GM19467 (cell line): Measurements from ENCODE around the gene NBR1.
"Not testable (repeated sequence)": the region's sequence is repeated elsewhere in the genome, so short reads cannot be mapped to it uniquely, and the experiment has no call there.

Experiments used
- ATAC-seq: cut with Tn5 transposase; IDR thresholded peaks from one replicate; pipeline ENCODE4 v1.9.1; 2021; ENCODE audit warnings: mild to moderate bottlenecking, moderate library complexity; ENCODE audit not compliant: unreplicated experiment

NBR1 gene, protein sequence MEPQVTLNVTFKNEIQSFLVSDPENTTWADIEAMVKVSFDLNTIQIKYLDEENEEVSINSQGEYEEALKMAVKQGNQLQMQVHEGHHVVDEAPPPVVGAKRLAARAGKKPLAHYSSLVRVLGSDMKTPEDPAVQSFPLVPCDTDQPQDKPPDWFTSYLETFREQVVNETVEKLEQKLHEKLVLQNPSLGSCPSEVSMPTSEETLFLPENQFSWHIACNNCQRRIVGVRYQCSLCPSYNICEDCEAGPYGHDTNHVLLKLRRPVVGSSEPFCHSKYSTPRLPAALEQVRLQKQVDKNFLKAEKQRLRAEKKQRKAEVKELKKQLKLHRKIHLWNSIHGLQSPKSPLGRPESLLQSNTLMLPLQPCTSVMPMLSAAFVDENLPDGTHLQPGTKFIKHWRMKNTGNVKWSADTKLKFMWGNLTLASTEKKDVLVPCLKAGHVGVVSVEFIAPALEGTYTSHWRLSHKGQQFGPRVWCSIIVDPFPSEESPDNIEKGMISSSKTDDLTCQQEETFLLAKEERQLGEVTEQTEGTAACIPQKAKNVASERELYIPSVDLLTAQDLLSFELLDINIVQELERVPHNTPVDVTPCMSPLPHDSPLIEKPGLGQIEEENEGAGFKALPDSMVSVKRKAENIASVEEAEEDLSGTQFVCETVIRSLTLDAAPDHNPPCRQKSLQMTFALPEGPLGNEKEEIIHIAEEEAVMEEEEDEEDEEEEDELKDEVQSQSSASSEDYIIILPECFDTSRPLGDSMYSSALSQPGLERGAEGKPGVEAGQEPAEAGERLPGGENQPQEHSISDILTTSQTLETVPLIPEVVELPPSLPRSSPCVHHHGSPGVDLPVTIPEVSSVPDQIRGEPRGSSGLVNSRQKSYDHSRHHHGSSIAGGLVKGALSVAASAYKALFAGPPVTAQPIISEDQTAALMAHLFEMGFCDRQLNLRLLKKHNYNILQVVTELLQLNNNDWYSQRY

GRCh38 chr17:43170766-43171585 lies at the start of gene NBR1:
NBR1 (plus strand) TSS chr17:43171214; CDS start chr17:43175800, 4,586 bp downstream.
- ATAC-seq: peak; percentile 71

- ATAC-seq: peak; percentile 94
These were observed 45.7 kb upstream of the NBR1 start, which contains the start of gene BRCA1 for GRCh38 chr17:43125133-43125966. BRCA1 (minus strand) TSS chr17:43125364; CDS start chr17:43124096, 1,268 bp downstream.

DNA sequence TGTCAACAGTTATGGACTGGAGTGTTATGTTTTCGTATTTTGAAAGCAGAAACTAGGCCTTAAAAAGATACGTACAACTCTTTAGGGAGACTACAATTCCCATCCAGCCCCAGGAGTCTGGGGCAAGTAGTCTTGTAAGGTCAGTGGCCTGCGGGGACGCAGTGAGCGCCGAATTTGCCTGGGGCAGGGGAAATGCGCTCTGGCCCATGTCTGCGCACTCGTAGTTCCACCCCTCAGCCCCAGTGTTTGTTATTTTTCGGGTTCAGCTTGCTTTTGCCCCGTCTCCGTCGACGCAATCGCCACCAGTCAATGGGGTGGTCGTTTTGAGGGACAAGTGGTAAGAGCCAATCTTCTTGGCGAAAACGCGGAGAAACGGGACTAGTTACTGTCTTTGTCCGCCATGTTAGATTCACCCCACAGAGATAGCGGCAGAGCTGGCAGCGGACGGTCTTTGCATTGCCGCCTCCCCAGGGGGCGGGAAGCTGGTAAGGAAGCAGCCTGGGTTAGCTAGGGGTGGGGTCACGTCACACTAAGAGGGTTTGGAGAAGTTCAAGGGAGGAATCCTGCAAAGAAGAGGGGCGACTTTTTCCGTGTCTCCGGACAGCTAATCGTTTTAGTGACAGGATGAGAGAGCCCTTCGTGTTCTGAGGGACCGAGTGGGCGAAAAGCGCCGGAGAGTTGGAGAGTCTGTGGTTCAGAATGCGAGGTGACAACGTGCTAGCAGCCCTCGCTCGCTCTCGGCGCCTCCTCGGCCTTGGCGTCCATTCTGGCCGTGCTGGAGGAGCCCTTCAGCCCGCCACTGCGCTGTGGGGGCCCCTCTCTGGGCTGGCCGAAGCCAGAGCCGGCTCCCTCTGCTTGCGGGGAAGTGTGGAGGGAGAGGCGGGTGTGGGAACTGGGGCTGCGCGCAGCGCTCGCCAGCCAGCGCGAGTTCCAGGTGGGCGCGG lies 44.8 kb upstream of the NBR1 start:
- ATAC-seq: no peak

DNA sequence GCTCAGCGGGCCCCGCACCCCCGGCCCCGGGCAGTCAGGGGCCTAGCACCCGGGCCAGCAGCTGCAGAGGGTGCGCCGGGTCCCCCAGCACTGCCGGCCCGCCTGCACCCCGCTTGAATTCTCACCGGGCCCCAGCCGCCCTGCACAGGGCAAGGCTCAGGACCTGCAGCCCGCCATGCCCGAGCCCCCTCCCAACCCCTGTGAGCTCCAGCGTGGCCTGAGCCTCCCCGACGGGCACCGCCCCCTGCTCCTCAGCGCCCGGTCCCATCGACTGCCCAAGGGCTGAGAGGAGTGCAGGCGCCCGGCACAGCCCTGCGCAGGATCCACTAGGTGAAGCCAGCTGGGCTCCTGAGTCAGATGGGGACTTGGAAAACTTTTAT lies 44.1 kb upstream of the NBR1 start:
- no peak for ATAC-seq

DNA sequence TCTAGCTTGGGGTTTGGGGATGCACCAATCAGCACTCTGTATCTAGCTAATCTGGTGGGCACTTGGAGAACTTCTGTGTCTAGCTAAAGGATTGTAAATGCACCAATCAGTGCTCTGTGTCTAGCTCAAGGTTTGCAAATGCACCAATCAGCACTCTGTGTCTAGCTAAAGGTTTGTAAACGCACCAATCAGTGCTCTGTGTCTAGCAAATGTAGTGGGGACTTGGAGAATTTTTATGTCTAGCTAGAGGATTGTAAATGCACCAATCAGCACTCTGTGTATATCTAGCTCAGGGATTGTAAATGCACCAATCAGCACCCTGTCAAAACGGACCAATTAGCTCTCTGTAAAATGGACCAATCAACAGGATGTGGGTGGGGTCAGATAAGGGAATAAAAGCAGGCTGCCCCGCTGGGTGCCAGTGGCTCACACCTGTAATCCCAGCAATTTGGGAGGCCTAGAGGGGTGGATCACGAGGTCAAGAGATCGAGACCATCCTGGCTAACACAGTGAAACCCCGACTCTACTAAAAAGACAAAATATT lies 43.6 kb upstream of the NBR1 start:
- ATAC-seq: not testable (repeated sequence)

DNA sequence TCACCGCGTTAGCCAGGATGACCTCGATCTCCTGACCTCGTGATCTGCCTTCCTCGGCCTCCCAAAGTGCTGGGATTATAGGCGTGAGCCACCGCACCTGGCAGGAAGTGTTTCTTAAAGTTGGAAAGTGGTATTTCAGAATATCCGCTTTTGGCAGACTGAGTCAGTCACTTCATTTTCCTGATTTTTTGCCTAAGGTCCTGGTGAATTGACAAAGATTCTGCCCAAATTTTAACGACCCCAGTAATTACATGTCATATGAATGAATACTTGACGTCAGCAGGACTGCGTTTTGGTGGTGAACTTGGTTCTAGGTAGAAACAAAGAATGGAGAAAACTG lies 41.4 kb upstream of the NBR1 start:
- ATAC-seq: no peak

DNA sequence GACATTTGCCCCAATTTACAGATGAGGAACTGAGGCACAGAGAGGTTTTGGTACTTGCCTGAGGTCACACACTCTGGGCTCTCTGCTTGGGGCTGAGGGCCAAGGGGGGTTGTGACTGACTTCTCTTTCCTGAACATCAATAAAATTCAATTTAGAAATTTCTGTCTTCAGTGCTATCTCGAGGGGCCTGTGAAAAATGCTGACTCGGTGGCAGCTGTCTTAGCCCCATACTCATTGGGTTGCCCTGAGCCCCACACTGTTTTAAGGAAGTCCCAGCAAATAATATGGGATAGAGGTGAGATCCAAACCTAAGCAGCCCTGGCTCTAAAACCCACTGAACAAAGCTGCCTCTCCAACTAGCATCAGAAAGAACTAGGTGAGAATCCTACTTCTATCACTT lies 38.9 kb upstream of the NBR1 start:
- no peak for ATAC-seq

DNA sequence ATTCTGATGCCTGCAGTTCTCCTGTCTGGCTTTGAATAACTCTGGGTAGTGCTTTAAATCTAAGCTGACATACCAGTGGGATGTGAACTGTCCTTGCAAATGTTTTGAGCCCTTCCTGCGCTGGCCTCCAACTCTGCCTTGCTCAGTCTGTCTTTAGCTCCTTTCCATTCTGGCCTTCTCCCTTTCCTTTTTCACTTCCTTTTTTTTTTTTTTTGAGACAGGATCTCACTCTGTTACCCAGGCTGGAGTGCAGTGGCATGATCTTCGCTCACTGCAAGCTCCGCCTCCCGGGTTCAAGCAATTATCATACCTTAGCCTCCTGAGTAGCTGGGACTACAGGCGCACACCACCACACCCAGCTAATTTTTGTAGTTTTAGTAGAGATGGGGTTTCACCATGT lies 37.6 kb upstream of the NBR1 start:
- not testable (repeated sequence) for ATAC-seq

GRCh38 chr17:43134774-43135453 lies 36.1 kb upstream of the NBR1 start:
- ATAC-seq: no peak

DNA sequence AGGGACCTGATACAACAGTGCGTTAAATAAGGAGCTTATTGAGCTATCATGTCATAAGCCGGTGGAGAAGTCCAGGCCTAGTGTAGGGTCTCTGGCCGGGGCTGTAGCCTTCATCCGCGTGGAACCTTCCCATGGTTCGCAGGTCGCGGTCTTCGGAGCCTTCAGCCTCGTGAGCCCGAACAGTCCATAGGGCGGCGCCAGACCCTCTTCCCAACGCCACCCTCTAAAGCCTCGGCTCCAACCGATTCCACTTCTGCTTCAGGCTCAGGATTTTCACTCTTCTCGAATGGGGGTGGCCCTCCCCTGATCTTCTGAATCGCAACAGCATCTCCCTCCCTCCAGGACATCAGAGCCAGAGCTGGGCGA lies 35.6 kb upstream of the NBR1 start:
- no peak for ATAC-seq

DNA sequence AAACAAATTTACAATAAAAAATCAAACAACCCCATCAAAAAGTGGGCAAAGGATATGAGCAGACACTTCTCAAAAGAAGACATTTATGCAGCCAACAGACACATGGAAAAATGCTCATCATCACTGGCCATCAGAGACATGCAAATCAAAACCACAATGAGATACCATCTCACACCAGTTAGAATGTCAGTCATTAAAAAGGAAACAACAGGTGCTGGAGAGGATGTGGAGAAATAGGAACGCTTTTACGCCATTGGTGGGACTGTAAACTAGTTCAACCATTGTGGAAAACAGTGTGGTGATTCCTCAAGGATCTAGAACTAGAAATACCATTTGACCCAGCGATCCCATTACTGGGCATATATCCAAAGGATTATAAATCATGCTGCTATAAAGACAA lies 34.4 kb upstream of the NBR1 start:
- ATAC-seq: not testable (repeated sequence)

DNA sequence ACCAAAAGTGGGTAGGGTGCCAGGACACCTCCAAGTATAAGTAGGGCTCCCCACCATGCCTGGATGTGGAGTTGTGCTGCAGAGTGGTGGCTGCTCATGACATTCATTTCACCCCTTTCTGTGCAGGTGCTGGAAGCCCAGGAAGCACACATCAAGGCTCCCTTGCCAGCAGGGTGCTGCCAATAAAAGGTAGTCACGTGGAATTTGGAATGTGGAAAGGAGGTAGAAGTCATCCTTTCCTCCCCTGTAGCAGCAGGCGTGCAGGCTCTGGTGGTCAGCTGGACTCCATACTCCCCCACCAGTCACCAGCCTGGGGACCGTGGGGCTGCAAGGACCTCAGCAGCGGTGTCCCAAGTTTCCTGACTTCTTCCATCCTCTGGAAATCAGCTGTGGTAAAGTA lies 32.5 kb upstream of the NBR1 start:
- ATAC-seq: not testable (repeated sequence)

GRCh38 chr17:43140396-43141332 lies 30.4 kb upstream of the NBR1 start:
- no peak for ATAC-seq

GRCh38 chr17:43142153-43142552 lies 28.9 kb upstream of the NBR1 start:
- no peak for ATAC-seq

GRCh38 chr17:43143201-43143600 lies 27.8 kb upstream of the NBR1 start:
- no peak for ATAC-seq

DNA sequence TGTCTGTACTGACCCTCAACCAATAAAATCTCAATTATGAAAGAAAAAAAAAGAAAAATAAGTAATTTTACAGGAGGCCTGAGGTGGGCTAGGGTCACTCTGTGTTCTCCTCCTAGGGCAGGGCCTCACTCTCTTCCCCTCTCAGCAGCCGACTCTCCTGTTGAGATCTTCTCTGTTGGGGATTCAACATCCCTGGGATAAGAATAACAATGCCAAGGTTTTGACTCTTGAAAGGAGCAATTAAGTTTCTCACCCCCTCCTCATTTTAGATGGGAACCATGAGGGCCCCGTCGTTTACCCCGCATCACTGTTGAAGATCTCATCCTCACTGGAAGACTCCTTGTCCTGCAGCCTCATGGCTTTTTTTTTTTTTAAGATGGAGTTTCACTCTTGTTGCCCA lies 24.4 kb upstream of the NBR1 start:
- ATAC-seq: no peak

- no peak for ATAC-seq
These were observed 19.0 kb upstream of the NBR1 start for GRCh38 chr17:43151880-43152456.
